HepG2 (cell line): ENCODE results near the gene PAIP1. TPM values are rescaled to one million over a fixed set of nuclear protein-coding genes. Genes with fewer than 3 reads are reported as not detected.

Experiments used
- ATAC-seq: fragments of 200-7000 bp; cut with Tn5 transposase; 3 replicates; pipeline ENCODE4 v1.9.1; 2020; ENCODE audit warnings: mild to moderate bottlenecking, moderate library complexity
- BruUV-seq: library from RNA; stranded (reverse); fragments of 400-500 nt; replicated peaks from 2 replicates; lab custom pipeline; 2021; lab: Mats Ljungman, UMichigan
- CTCF ChIA-PET: fragments of 300-600 bp; formaldehyde crosslinking; extraction: SDS; loops from one replicate; lab custom pipeline; 2021; ENCODE audit warnings: low total read pairs, inconsistent platforms, low intra/inter-chr PET ratio; lab: Yijun Ruan, JAX
- POLR2A ChIA-PET: fragments of 350-600 bp; sonication (Branson Sonifier 250); formaldehyde crosslinking; loops from one replicate; lab custom pipeline; 2020; ENCODE audit warnings: antibody characterized with exemption, inconsistent platforms; lab: Yijun Ruan, JAX
- DNase-seq: peaks from one replicate; pipeline ENCODE4 v3.0.0-alpha.2; 2015; ENCODE audit warnings: low spot score
- FAIRE-seq: peaks from 3 replicates; lab custom pipeline; 2011; peaks lifted over from hg19 to GRCh38; lab: Jason Lieb, UNC
- H2AFZ ChIP-seq: one replicate; pipeline ENCODE4 v1.6.1; 2011; ENCODE audit warnings: low read length, inconsistent platforms
- H3K27ac ChIP-seq: fragments of 300-600 bp; 3 replicates; pipeline ENCODE4 v1.8.0; 2011; ENCODE audit warnings: mixed run types, mild to moderate bottlenecking, mixed read lengths, low read length, inconsistent platforms; ENCODE audit not compliant: insufficient read depth; ENCODE audit errors: extremely low read length
- H3K27me3 ChIP-seq, 2 experiments: fragments of 200-600 bp in 1 of 2; 2 replicates in 1 of 2; 3 replicates in 1 of 2; pipeline versions ENCODE4 v1.6.0 to v1.8.0; 2011; ENCODE audit warnings: low read length in 2 of 2, mild to moderate bottlenecking in 2 of 2, moderate library complexity in 2 of 2, inconsistent platforms in 1 of 2; ENCODE audit not compliant: insufficient read depth in 2 of 2, control insufficient read depth in 1 of 2
- H3K36me3 ChIP-seq, 2 experiments: fragments of 200-600 bp in 1 of 2; replicated peaks in 1 of 2; 2 replicates in 1 of 2; 3 replicates in 1 of 2; pipeline versions ENCODE4 v1.5.1 to v1.8.0; 2011; ENCODE audit warnings: low read length in 2 of 2, inconsistent platforms in 1 of 2; ENCODE audit not compliant: insufficient read depth in 2 of 2, control insufficient read depth in 1 of 2
- H3K4me1 ChIP-seq: 2 replicates; pipeline ENCODE4 v1.5.1; 2012; ENCODE audit warnings: low read length, inconsistent platforms; ENCODE audit not compliant: insufficient read depth
- H3K4me2 ChIP-seq: 2 replicates; pipeline ENCODE4 v1.6.0; 2011; ENCODE audit warnings: low read depth, low read length, inconsistent platforms
- H3K4me3 ChIP-seq, 3 experiments: fragments of 200-600 bp in 1 of 3; sonication (generic), shearing (Covaris generic) in 1 of 3; replicated peaks in 1 of 3; 2 replicates each; pipeline ENCODE4 v1.5.1; 2011 to 2016; ENCODE audit warnings: low read length in 3 of 3, inconsistent platforms in 2 of 3, low read depth in 2 of 3, mild to moderate bottlenecking in 2 of 3, control low read depth in 1 of 3, mixed read lengths in 1 of 3; ENCODE audit not compliant: insufficient read depth in 1 of 3
- H3K79me2 ChIP-seq: one replicate; pipeline ENCODE4 v1.6.1; 2011; ENCODE audit warnings: low read length, inconsistent platforms; ENCODE audit not compliant: insufficient read depth
- H3K9ac ChIP-seq: 2 replicates; pipeline ENCODE4 v1.6.0; 2011; ENCODE audit warnings: mild to moderate bottlenecking, low read depth, low read length, inconsistent platforms; ENCODE audit not compliant: insufficient read depth
- H3K9me3 ChIP-seq: 2 replicates; pipeline ENCODE4 v1.5.1; 2012; ENCODE audit warnings: mild to moderate bottlenecking, low read length
- H4K20me1 ChIP-seq: 2 replicates; pipeline ENCODE4 v1.6.0; 2011; ENCODE audit warnings: inconsistent platforms, mild to moderate bottlenecking, low read length, moderate library complexity; ENCODE audit not compliant: insufficient read depth
- ATRX ChIP-seq: sonication (generic); formaldehyde crosslinking; IDR thresholded peaks from 2 replicates; pipeline ENCODE4 v1.4.0; 2020; ENCODE audit warnings: missing genetic modification reagents, borderline replicate concordance
- FIP1L1 ChIP-seq: fragments of 200-400 bp; formaldehyde crosslinking; IDR thresholded peaks from 2 replicates; pipeline ENCODE4 v1.6.1; 2018; ENCODE audit warnings: low read depth, mild to moderate bottlenecking, low read length, moderate library complexity, borderline replicate concordance; ENCODE audit not compliant: insufficient read depth
- ISX ChIP-seq: sonication (generic); formaldehyde crosslinking; conservative IDR thresholded peaks from 2 replicates; pipeline ENCODE4 v1.5.0; 2020; ENCODE audit warnings: missing genetic modification reagents
- KDM5B ChIP-seq: sonication (generic); formaldehyde crosslinking; IDR thresholded peaks from 2 replicates; pipeline ENCODE4 v1.4.0; 2020; ENCODE audit warnings: missing genetic modification reagents, mild to moderate bottlenecking, borderline replicate concordance
- MTF2 ChIP-seq: sonication (generic); formaldehyde crosslinking; IDR thresholded peaks from 2 replicates; pipeline ENCODE4 v1.5.0; 2020; ENCODE audit warnings: missing genetic modification reagents, borderline replicate concordance
- SALL2 ChIP-seq: sonication (generic); formaldehyde crosslinking; IDR thresholded peaks from 2 replicates; pipeline ENCODE4 v1.8.1; 2023; ENCODE audit warnings: mild to moderate bottlenecking, missing genetic modification reagents, inconsistent platforms
- STAT5B ChIP-seq: sonication (generic); formaldehyde crosslinking; IDR thresholded peaks from 2 replicates; pipeline ENCODE4 v1.4.0; 2020; ENCODE audit warnings: missing genetic modification reagents
- ZNF256 ChIP-seq: sonication (generic); formaldehyde crosslinking; conservative IDR thresholded peaks from 2 replicates; pipeline ENCODE4 v1.4.0; 2020; ENCODE audit warnings: missing genetic modification reagents
- ZNF431 ChIP-seq: sonication (generic); formaldehyde crosslinking; IDR thresholded peaks from 2 replicates; pipeline ENCODE4 v1.9.0; 2022; ENCODE audit warnings: missing genetic modification reagents, low read depth, mild to moderate bottlenecking, borderline replicate concordance
- ZNF839 ChIP-seq: sonication (generic); formaldehyde crosslinking; IDR thresholded peaks from 2 replicates; pipeline ENCODE4 v1.4.0; 2020; ENCODE audit warnings: missing genetic modification reagents, mild to moderate bottlenecking, borderline replicate concordance
- WGBS: methylation state at CpG from one replicate; pipeline ENCODE4 v1.1.6; 2017; ENCODE audit warnings: low lambda C conversion rate; 5-methylcytosine and 5-hydroxymethylcytosine counted together
- in situ Hi-C: cut with HindIII; loops from 2 replicates; pipeline ENCODE4 v1.10.0; 2017; ENCODE audit warnings: low pct_unique_long_range_greater_than_20kb; ENCODE audit not compliant: extremely low pct_ligation_motif_present
- intact Hi-C: fragments of 100-400 bp; cut with micrococcal nuclease; formaldehyde crosslinking; loops from one replicate; pipeline ENCODE4 v1.10.0; 2022; ENCODE audit not compliant: unreplicated experiment
- polyA plus RNA-seq, 8 experiments: library from polyadenylated mRNA; depleted of rRNA in 3 of 8; stranded (reverse) in 7 of 8; unstranded in 1 of 8; fragments of >200 nt; fragmentation: Illumina TruSeq in 4 of 8; extraction: Trizol in 4 of 8; gene quantifications; 2 replicates each; pipeline versions ENCODE4 v1.2.1 to v1.2.3, GENCODE V29; 2011 to 2016; ENCODE audit warnings: low read depth in 4 of 8, missing spikeins in 1 of 8, mixed read lengths in 1 of 8; ENCODE audit not compliant: insufficient read depth in 1 of 8
- total RNA-seq, 5 experiments: library from RNA; depleted of rRNA; stranded (reverse); fragments of >200 nt; fragmentation: Illumina TruSeq; extraction: Trizol; gene quantifications; 2 replicates each; pipeline ENCODE4 v1.2.3, GENCODE V29; 2016; ENCODE audit warnings: low read depth in 1 of 5
- TF ChIP-seq, protein P1 (sequence below): sonication (generic); formaldehyde crosslinking; IDR thresholded peaks from 2 replicates; pipeline ENCODE4 v1.5.1; 2020; ENCODE audit warnings: missing genetic modification reagents, mild to moderate bottlenecking, borderline replicate concordance
- TF ChIP-seq, protein P2 (sequence below): sonication (generic); formaldehyde crosslinking; IDR thresholded peaks from 2 replicates; pipeline ENCODE4 v1.4.0; 2020; ENCODE audit warnings: missing genetic modification reagents
- TF ChIP-seq, protein P3 (sequence below), 2 experiments: sonication (generic) in 1 of 2; formaldehyde crosslinking in 1 of 2; IDR thresholded peaks; 2 replicates each; pipeline versions ENCODE4 v1.4.0 to v1.6.1; 2016 to 2020; ENCODE audit warnings: borderline replicate concordance in 1 of 2, low read depth in 1 of 2, mild to moderate bottlenecking in 1 of 2, missing genetic modification reagents in 1 of 2

PAIP1 gene
- total and polyA plus RNA-seq, 2 of the 13 experiments (the other 11 are each of a cell fraction or from before 2014, with no cell fraction given): 96.6 to 116 TPM

GRCh38 chr5:43567967-43568366, 11.1 kb upstream of the PAIP1 start (continued):
- TF ChIP-seq, protein P1, sequence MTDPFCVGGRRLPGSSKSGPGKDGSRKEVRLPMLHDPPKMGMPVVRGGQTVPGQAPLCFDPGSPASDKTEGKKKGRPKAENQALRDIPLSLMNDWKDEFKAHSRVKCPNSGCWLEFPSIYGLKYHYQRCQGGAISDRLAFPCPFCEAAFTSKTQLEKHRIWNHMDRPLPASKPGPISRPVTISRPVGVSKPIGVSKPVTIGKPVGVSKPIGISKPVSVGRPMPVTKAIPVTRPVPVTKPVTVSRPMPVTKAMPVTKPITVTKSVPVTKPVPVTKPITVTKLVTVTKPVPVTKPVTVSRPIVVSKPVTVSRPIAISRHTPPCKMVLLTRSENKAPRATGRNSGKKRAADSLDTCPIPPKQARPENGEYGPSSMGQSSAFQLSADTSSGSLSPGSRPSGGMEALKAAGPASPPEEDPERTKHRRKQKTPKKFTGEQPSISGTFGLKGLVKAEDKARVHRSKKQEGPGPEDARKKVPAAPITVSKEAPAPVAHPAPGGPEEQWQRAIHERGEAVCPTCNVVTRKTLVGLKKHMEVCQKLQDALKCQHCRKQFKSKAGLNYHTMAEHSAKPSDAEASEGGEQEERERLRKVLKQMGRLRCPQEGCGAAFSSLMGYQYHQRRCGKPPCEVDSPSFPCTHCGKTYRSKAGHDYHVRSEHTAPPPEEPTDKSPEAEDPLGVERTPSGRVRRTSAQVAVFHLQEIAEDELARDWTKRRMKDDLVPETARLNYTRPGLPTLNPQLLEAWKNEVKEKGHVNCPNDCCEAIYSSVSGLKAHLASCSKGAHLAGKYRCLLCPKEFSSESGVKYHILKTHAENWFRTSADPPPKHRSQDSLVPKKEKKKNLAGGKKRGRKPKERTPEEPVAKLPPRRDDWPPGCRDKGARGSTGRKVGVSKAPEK (CRISPR knock-in tag): no peak
- TF ChIP-seq ISX (no peak), MTF2 (CRISPR knock-in tag) (no peak), ATRX (CRISPR knock-in tag) (no peak), ZNF839 (CRISPR knock-in tag) (no peak), KDM5B (no peak), STAT5B (CRISPR knock-in tag) (no peak)

- Histone ChIP-seq H3K4me1 (peaks cover 6% of the 10 kb centered on the region; the same call in 1 of the 2 replicates), H4K20me1 (no peaks in the 10 kb centered on the region), H3K4me2 (peak overlapping the region; percentile 48), H3K27me3 (no peaks in the 10 kb centered on the region; a peak in 1 of 5 replicates), H2AFZ (no peak overlapping the region), H3K9me3 (no peaks in the 10 kb centered on the region), H3K4me3 (no peak overlapping the region), H3K79me2 (no peaks in the 10 kb centered on the region), H3K27ac (no peak overlapping the region), H3K36me3 (no peaks in the 10 kb centered on the region), H3K9ac (no peak overlapping the region)
- BruUV-seq: no TSS peak
- in situ Hi-C loops (no loop called here), intact Hi-C loops (no loop called here)
- DNase-seq: no peak
- no peak for FAIRE-seq
- 12% methylated on average over 5 of the region's 5 CpGs for WGBS
- peak; percentile 66 for ATAC-seq
- POLR2A ChIA-PET: no interaction called here
- TF ChIP-seq SALL2 (no peak), FIP1L1 (no peak), ZNF431 (CRISPR knock-in tag) (no peak), ZNF256 (CRISPR knock-in tag) (no peak)
- TF ChIP-seq, protein P2, sequence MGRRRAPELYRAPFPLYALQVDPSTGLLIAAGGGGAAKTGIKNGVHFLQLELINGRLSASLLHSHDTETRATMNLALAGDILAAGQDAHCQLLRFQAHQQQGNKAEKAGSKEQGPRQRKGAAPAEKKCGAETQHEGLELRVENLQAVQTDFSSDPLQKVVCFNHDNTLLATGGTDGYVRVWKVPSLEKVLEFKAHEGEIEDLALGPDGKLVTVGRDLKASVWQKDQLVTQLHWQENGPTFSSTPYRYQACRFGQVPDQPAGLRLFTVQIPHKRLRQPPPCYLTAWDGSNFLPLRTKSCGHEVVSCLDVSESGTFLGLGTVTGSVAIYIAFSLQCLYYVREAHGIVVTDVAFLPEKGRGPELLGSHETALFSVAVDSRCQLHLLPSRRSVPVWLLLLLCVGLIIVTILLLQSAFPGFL (CRISPR knock-in tag): no peak
- TF ChIP-seq, protein P3, sequence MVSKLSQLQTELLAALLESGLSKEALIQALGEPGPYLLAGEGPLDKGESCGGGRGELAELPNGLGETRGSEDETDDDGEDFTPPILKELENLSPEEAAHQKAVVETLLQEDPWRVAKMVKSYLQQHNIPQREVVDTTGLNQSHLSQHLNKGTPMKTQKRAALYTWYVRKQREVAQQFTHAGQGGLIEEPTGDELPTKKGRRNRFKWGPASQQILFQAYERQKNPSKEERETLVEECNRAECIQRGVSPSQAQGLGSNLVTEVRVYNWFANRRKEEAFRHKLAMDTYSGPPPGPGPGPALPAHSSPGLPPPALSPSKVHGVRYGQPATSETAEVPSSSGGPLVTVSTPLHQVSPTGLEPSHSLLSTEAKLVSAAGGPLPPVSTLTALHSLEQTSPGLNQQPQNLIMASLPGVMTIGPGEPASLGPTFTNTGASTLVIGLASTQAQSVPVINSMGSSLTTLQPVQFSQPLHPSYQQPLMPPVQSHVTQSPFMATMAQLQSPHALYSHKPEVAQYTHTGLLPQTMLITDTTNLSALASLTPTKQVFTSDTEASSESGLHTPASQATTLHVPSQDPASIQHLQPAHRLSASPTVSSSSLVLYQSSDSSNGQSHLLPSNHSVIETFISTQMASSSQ (IDR thresholded peaks at IDR 0.05; ENCODE audit: low read depth): no peak
- TF ChIP-seq, protein P3 (CRISPR knock-in tag; IDR thresholded peaks at IDR 0.05; ENCODE audit: borderline replicate concordance): no peak
- CTCF ChIA-PET: no interaction called here
Observed at GRCh38 chr5:43565043-43565442, 8.2 kb upstream of the PAIP1 start.
